GM21717 (cell line): ENCODE measurements around the gene SCGB3A1.

Source experiments
- ATAC-seq: cut with Tn5 transposase; IDR thresholded peaks from one replicate; pipeline ENCODE4 v1.9.1; 2021; ENCODE audit warnings: mild to moderate bottlenecking, moderate library complexity; ENCODE audit not compliant: unreplicated experiment

The SCGB3A1 gene

GRCh38 chr5:180606215-180606785 is 15.0 kb upstream of the SCGB3A1 start:
- ATAC-seq, result no peak

GRCh38 chr5:180605554-180606214 is 14.4 kb upstream of the SCGB3A1 start:
- ATAC-seq, result no peak

GRCh38 chr5:180604271-180604670 is 13.0 kb upstream of the SCGB3A1 start:
- no peak for ATAC-seq

GRCh38 chr5:180603076-180603594 is 11.8 kb upstream of the SCGB3A1 start:
- no peak for ATAC-seq

GRCh38 chr5:180602481-180603075 is 11.3 kb upstream of the SCGB3A1 start:
- no peak for ATAC-seq

GRCh38 chr5:180601591-180602480 is 10.5 kb upstream of the SCGB3A1 start:
- no peak for ATAC-seq

- ATAC-seq, result no peak
Measured at GRCh38 chr5:180600554-180601041, 9.3 kb upstream of the SCGB3A1 start.

- no peak for ATAC-seq
Measured at GRCh38 chr5:180599981-180600553, 8.8 kb upstream of the SCGB3A1 start.

GRCh38 chr5:180599590-180599914 is 8.3 kb upstream of the SCGB3A1 start:
- no peak for ATAC-seq

- no peak for ATAC-seq
Measured at GRCh38 chr5:180598797-180599589, 7.7 kb upstream of the SCGB3A1 start.

- ATAC-seq, result no peak
Measured at GRCh38 chr5:180598316-180598701, 7.0 kb upstream of the SCGB3A1 start.

- ATAC-seq, result no peak
Measured at GRCh38 chr5:180596668-180597231, 5.5 kb upstream of the SCGB3A1 start.

GRCh38 chr5:180596115-180596667 is 4.9 kb upstream of the SCGB3A1 start:
- no peak for ATAC-seq

- ATAC-seq, result no peak
Measured at GRCh38 chr5:180595381-180596114, 4.2 kb upstream of the SCGB3A1 start.

GRCh38 chr5:180595046-180595379 is 3.7 kb upstream of the SCGB3A1 start:
- no peak for ATAC-seq

- ATAC-seq, result no peak
Measured at GRCh38 chr5:180594311-180595045, 3.2 kb upstream of the SCGB3A1 start.

- ATAC-seq, result no peak
Measured at GRCh38 chr5:180593446-180594206, 2.3 kb upstream of the SCGB3A1 start.
